ENCODE measurements around the gene RHCG.

GRCh38 chr15:89497231-89497630, 848 bp upstream of the RHCG start:
- no peak for TF ChIP-seq POLR2A (IDR thresholded peaks at IDR 0.05; ENCODE audit: low read depth, low read length)
- TF ChIP-seq CTCF (conservative IDR thresholded peaks at IDR 0.05; ENCODE audit: low read depth, low read length) = no peak
- no peak for TF ChIP-seq FOS (IDR thresholded peaks at IDR 0.05; ENCODE audit: low read depth, low read length)
- no peak for TF ChIP-seq RAD21 (IDR thresholded peaks at IDR 0.05; ENCODE audit: low read length)
- TF ChIP-seq BHLHE40 (IDR thresholded peaks at IDR 0.05; ENCODE audit: low read depth, low read length) = no peak
- TF ChIP-seq SMC3 (IDR thresholded peaks at IDR 0.05; ENCODE audit: low read depth, low read length) = no peak
- no peak for TF ChIP-seq RFX5 (IDR thresholded peaks at IDR 0.05; ENCODE audit: low read depth, low read length)
- no peak for TF ChIP-seq ELK1 (IDR thresholded peaks at IDR 0.05; ENCODE audit: borderline replicate concordance, low read depth, low read length)
